Fibroblast of mammary gland (primary cell): ENCODE measurements around the gene FRY.

Experiments
- DNase-seq: peaks from one replicate; pipeline ENCODE4 v3.0.0-alpha.2; 2010; ENCODE audit warnings: low read depth
- H3K4me3 ChIP-seq: 2 replicates; pipeline ENCODE4 v1.5.1; 2011; ENCODE audit warnings: low read depth, mild to moderate bottlenecking, low read length, moderate library complexity; ENCODE audit not compliant: control insufficient read depth
- CTCF ChIP-seq: conservative IDR thresholded peaks from 2 replicates; pipeline ENCODE4 v1.5.1; 2011; ENCODE audit warnings: low read depth, low read length, inconsistent platforms; ENCODE audit not compliant: control insufficient read depth, insufficient read depth

The FRY gene

DNA sequence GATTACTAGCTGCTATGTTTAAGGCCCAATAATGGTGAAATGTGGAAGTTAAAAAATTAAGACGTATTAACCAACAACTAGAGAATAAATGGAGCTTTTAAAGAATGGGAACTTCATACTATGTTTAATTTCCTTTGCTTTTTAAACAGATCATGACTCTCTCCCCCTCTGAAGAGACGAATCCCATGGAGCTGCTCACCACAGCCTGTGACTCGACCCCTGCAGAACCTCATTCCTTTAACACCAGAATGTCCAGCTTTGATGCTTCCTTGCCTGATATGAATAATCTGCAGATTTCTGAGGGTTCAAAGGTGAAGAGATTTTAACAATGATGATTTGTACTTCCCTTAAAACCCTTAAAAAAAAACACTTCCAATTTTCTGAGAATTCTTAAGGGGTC lies 230.6 kb downstream of the FRY start:
- no peak overlapping the region for H3K4me3 ChIP-seq
- peak; percentile 30 for DNase-seq

DNA sequence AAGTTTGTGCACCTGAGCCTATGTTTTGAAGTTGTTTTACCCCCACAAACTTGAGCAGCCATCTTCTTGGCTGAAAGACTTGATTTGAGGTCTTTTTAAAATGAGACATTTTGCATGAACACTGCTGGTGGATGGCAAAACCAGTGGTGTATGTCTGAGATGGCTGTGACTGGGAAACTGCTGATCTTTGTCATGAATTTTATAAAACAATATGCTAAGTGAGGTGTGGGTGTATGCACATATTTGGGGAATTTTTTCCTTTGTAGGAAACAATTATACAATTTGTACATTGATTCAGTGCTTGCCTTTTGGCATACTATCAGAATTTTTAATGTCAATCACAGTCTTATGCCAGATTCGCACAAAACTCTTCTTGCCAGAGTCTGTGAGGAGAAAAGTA lies 231.0 kb downstream of the FRY start:
- DNase-seq = no peak
- TF ChIP-seq CTCF = no peak
- H3K4me3 ChIP-seq = no peak overlapping the region

More for the DNA sequence above, 230.6 kb downstream of the FRY start:
- no peak for TF ChIP-seq CTCF

GRCh38 chr13:32264407-32264806 lies 232.8 kb downstream of the FRY start:
- peak; percentile 79 for DNase-seq
- no peak for TF ChIP-seq CTCF
- H3K4me3 ChIP-seq = no peak overlapping the region

- H3K4me3 ChIP-seq = no peak overlapping the region
- TF ChIP-seq CTCF = no peak
- DNase-seq = no peak
These were observed 234.2 kb downstream of the FRY start for GRCh38 chr13:32265726-32266125.

DNA sequence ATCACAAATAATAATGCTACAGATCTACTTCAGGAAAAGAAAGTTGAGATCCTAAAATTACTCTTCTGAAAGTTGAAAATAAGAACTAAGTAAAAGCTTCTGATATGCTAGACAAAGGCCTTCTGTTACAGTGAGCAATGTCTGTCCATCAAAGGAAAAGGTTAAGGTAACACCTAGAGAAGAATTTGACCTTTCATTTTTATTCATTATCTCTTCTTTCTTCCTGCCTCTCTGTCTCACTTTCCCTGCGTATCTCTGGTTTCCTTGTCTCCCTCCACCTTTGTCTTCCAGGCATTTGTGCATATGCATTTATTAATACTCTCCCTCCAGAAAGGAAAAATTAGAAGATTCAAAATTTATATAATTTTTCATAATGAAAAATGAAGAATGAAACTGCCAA lies 234.6 kb downstream of the FRY start:
- DNase-seq = no peak
- no peak overlapping the region for H3K4me3 ChIP-seq
- no peak for TF ChIP-seq CTCF

GRCh38 chr13:32267836-32268439 lies 236.4 kb downstream of the FRY start:
- TF ChIP-seq CTCF = peak; percentile 37
- H3K4me3 ChIP-seq = no peak overlapping the region
- DNase-seq = no peak

DNA sequence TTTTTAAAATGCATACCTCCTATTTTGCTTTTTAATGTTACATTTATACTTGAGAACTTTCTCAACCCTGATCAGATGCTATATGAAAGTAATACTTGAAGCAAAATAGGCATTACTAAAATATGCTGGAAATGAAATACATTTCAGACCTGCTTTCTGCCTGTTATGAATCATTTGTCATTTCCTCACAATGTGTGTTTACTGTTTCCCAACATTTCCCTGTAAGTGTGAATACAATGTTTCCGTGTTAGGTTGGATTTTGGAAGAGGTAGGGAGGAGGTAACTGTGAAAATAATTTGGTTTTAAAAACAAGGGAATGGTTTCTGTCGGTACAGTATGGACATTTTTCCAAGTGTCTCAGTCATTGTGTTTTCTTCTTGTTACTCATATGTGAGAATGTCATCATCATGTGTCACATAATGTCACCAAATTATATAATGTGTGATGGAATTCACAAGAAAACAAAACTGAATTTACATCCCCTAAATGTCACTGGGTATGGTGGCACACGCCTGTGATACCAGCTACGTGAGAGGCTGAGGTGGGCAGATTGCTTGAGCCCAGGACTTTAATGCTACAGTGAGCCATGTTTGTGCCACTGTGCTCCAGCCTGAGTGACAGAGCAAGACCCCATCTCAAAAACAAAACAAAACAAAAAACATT lies 240.6 kb downstream of the FRY start:
- TF ChIP-seq CTCF = no peak
- H3K4me3 ChIP-seq = no peak overlapping the region
- DNase-seq = peak; percentile 10
